Measurements from ENCODE around the gene ACTL8. TPM values are rescaled to one million over a fixed set of nuclear protein-coding genes. Genes with fewer than 3 reads are reported as not detected.

Gene ACTL8
- polyA plus RNA-seq, 1 donor (not counting 4 experiments of a cell fraction or from before 2014, with no cell fraction given): not detected

DNA sequence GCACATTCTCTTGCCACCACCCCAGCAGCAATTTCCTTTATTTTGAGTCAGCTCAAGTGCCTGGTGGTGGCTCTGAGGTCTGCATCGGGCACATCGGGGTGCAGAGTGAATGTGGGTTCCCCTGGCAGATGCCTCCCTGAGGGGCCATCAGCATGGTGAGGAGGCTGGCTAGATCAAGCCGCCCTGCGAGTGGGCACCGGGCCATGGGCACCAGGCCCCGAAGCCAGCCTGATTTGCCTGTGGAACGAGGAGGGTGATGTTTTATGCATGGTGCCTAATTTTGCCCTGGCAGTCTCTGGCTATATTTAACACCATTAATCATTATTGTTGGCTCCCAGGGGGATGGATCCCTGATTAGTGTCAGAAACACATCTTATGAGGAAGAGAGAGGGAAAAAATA, 36.3 kb downstream of the ACTL8 start:
- H3K36me3 ChIP-seq (ENCODE audit: control insufficient read depth in 2 of 2, extremely low read depth in 1 of 2, insufficient read depth in 2 of 2, low read length in 2 of 2): no peaks in the 10 kb centered on the region
- no peak for FAIRE-seq
- no peak for DNase-seq (ENCODE audit: low read depth, low spot score)
- no peaks in the 10 kb centered on the region for H3K79me2 ChIP-seq (ENCODE audit: control insufficient read depth, insufficient read depth, low read length)
- TF ChIP-seq, protein P1, sequence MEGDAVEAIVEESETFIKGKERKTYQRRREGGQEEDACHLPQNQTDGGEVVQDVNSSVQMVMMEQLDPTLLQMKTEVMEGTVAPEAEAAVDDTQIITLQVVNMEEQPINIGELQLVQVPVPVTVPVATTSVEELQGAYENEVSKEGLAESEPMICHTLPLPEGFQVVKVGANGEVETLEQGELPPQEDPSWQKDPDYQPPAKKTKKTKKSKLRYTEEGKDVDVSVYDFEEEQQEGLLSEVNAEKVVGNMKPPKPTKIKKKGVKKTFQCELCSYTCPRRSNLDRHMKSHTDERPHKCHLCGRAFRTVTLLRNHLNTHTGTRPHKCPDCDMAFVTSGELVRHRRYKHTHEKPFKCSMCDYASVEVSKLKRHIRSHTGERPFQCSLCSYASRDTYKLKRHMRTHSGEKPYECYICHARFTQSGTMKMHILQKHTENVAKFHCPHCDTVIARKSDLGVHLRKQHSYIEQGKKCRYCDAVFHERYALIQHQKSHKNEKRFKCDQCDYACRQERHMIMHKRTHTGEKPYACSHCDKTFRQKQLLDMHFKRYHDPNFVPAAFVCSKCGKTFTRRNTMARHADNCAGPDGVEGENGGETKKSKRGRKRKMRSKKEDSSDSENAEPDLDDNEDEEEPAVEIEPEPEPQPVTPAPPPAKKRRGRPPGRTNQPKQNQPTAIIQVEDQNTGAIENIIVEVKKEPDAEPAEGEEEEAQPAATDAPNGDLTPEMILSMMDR (optimal IDR thresholded peaks at IDR 0.05 in 1 of 3, IDR thresholded peaks at IDR 0.05 in 1 of 3, conservative IDR thresholded peaks at IDR 0.05 in 1 of 3; ENCODE audit: extremely low read depth in 1 of 3, insufficient read depth in 2 of 3, low read length in 3 of 3): no peak
- TF ChIP-seq EZH2 (IDR thresholded peaks at IDR 0.05; ENCODE audit: low read length): no peak
- H3K4me2 ChIP-seq (ENCODE audit: control insufficient read depth, extremely low read depth, insufficient read depth, low read depth, low read length): no peak overlapping the region
- H3K4me1 ChIP-seq (ENCODE audit: control insufficient read depth, extremely low read depth, insufficient read depth, low read length): no peaks in the 10 kb centered on the region
- H3K9me1 ChIP-seq (ENCODE audit: control insufficient read depth, extremely low read depth, insufficient read depth, low read length): no peaks in the 10 kb centered on the region
- H3K9me3 ChIP-seq (ENCODE audit: control insufficient read depth, low read depth, low read length): no peaks in the 10 kb centered on the region
- no peak overlapping the region for H2AFZ ChIP-seq (ENCODE audit: control insufficient read depth, low read length)
- H3K9ac ChIP-seq (ENCODE audit: control insufficient read depth, extremely low read depth, insufficient read depth, low read length): no peak overlapping the region
- no peaks in the 10 kb centered on the region for H3K27me3 ChIP-seq (ENCODE audit: control insufficient read depth, extremely low read depth, insufficient read depth, low read length)
- dilution Hi-C loops (cut with MboI; ENCODE audit: extremely low pct_ligation_motif_present, low sequenced_read_pairs): no loop called here
- no peaks in the 10 kb centered on the region for H4K20me1 ChIP-seq (ENCODE audit: control insufficient read depth, extremely low read depth, insufficient read depth, low read length)
- no peak overlapping the region for H3K4me3 ChIP-seq (ENCODE audit: control insufficient read depth in 2 of 3, extremely low read depth in 1 of 3, insufficient read depth in 2 of 3, low read depth in 1 of 3, low read length in 3 of 3)
- H3K27ac ChIP-seq (ENCODE audit: control insufficient read depth, insufficient read depth, low read length): no peak overlapping the region

DNA sequence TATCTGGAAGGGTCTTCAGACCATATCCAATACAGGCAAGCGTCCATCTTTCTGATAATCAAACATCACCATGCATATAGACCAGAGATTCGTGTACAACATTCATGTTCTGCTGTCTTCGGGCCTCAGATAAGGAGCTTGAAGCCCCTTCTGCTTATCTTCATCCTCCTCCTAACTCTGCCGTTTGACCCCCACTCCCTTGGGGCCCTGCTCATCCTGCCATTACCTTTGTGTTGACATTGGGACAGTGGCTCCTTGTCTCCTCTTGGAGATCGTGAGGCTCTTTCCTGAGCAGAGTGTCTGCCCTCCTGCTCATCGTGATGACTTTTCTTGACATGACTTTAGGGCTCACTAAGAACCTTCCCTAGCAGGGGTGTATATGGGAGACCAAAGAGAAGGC, 37.3 kb downstream of the ACTL8 start:
- no peak overlapping the region for H3K27ac ChIP-seq (ENCODE audit: control insufficient read depth, insufficient read depth, low read length)
- H3K36me3 ChIP-seq (ENCODE audit: control insufficient read depth in 2 of 2, extremely low read depth in 1 of 2, insufficient read depth in 2 of 2, low read length in 2 of 2): no peaks in the 10 kb centered on the region
- H3K4me1 ChIP-seq (ENCODE audit: control insufficient read depth, extremely low read depth, insufficient read depth, low read length): no peaks in the 10 kb centered on the region
- H3K9ac ChIP-seq (ENCODE audit: control insufficient read depth, extremely low read depth, insufficient read depth, low read length): no peak overlapping the region
- no peak for TF ChIP-seq EZH2 (IDR thresholded peaks at IDR 0.05; ENCODE audit: low read length)
- TF ChIP-seq, protein P1 (optimal IDR thresholded peaks at IDR 0.05 in 1 of 3, IDR thresholded peaks at IDR 0.05 in 1 of 3, conservative IDR thresholded peaks at IDR 0.05 in 1 of 3; ENCODE audit: extremely low read depth in 1 of 3, insufficient read depth in 2 of 3, low read length in 3 of 3): no peak
- no peak overlapping the region for H3K4me3 ChIP-seq (ENCODE audit: control insufficient read depth in 2 of 3, extremely low read depth in 1 of 3, insufficient read depth in 2 of 3, low read depth in 1 of 3, low read length in 3 of 3)
- no peak overlapping the region for H2AFZ ChIP-seq (ENCODE audit: control insufficient read depth, low read length)
- DNase-seq (ENCODE audit: low read depth, low spot score) (no peak), FAIRE-seq (no peak)
- no peaks in the 10 kb centered on the region for H3K27me3 ChIP-seq (ENCODE audit: control insufficient read depth, extremely low read depth, insufficient read depth, low read length)
- dilution Hi-C loops (cut with MboI; ENCODE audit: extremely low pct_ligation_motif_present, low sequenced_read_pairs): no loop called here
- H3K9me1 ChIP-seq (ENCODE audit: control insufficient read depth, extremely low read depth, insufficient read depth, low read length): no peaks in the 10 kb centered on the region
- H3K79me2 ChIP-seq (ENCODE audit: control insufficient read depth, insufficient read depth, low read length): no peaks in the 10 kb centered on the region
- H3K9me3 ChIP-seq (ENCODE audit: control insufficient read depth, low read depth, low read length): no peaks in the 10 kb centered on the region
- no peak overlapping the region for H3K4me2 ChIP-seq (ENCODE audit: control insufficient read depth, extremely low read depth, insufficient read depth, low read depth, low read length)
- no peaks in the 10 kb centered on the region for H4K20me1 ChIP-seq (ENCODE audit: control insufficient read depth, extremely low read depth, insufficient read depth, low read length)

All from keratinocyte (primary cell).